ENCODE results near the gene ZNF337.

DNA sequence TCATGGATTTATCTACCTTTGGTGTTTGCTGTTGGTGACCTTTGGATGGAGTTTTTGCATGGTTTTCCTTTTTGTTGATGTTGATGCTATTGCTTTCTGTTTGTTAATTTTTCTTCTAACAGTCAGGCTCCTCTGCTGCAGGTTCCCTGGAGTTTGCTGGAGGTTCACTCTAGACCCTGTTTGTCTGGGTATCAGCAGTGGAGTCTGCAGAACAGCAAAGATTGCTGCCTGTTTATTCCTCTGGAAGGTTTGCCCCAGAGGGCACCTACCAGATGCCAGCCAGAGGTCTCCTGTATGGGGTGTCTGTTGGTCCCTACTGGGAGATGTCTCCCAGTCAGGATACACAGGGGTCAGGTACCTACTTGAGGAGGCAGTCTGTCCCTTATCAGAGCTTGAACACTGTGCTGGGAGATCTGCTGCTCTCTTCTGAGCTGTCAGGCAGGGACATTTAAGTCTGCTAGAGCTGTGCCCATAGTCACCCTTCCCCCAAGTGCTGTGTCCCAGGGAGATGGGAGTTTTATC, 9.2 kb upstream of the ZNF337 start:
- TF ChIP-seq, protein P1, sequence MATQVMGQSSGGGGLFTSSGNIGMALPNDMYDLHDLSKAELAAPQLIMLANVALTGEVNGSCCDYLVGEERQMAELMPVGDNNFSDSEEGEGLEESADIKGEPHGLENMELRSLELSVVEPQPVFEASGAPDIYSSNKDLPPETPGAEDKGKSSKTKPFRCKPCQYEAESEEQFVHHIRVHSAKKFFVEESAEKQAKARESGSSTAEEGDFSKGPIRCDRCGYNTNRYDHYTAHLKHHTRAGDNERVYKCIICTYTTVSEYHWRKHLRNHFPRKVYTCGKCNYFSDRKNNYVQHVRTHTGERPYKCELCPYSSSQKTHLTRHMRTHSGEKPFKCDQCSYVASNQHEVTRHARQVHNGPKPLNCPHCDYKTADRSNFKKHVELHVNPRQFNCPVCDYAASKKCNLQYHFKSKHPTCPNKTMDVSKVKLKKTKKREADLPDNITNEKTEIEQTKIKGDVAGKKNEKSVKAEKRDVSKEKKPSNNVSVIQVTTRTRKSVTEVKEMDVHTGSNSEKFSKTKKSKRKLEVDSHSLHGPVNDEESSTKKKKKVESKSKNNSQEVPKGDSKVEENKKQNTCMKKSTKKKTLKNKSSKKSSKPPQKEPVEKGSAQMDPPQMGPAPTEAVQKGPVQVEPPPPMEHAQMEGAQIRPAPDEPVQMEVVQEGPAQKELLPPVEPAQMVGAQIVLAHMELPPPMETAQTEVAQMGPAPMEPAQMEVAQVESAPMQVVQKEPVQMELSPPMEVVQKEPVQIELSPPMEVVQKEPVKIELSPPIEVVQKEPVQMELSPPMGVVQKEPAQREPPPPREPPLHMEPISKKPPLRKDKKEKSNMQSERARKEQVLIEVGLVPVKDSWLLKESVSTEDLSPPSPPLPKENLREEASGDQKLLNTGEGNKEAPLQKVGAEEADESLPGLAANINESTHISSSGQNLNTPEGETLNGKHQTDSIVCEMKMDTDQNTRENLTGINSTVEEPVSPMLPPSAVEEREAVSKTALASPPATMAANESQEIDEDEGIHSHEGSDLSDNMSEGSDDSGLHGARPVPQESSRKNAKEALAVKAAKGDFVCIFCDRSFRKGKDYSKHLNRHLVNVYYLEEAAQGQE (IDR thresholded peaks at IDR 0.05; ENCODE audit: insufficient read depth in 1 of 2, low read depth in 2 of 2, low read length in 2 of 2) = no peak
- TF ChIP-seq POLR2AphosphoS5 (IDR thresholded peaks at IDR 0.05; ENCODE audit: low read depth, low read length) = no peak
